GM23338 (cell line): Measurements from ENCODE around the gene FKBP1A. TPM values are rescaled to one million over a fixed set of nuclear protein-coding genes. Genes with fewer than 3 reads are reported as not detected.

ENCODE experiments used
- ATAC-seq: fragments of 200-7000 bp; cut with Tn5 transposase; 3 replicates; pipeline ENCODE4 v1.9.1; 2020
- DNase-seq: peaks from one replicate; pipeline ENCODE4 v3.0.0-alpha.2; 2015; ENCODE audit warnings: low spot score
- H2AFZ ChIP-seq: fragments of 200-600 bp; sonication (generic); 2 replicates; pipeline ENCODE4 v1.8.0; 2016; ENCODE audit warnings: antibody characterized with exemption, mild to moderate bottlenecking, moderate library complexity
- H3F3A ChIP-seq: fragments of 200-600 bp; sonication (generic); replicated peaks from 2 replicates; pipeline ENCODE4 v1.8.0; 2017; ENCODE audit warnings: antibody characterized with exemption, mixed run types, low read depth
- H3K27ac ChIP-seq: fragments of 200-600 bp; sonication (generic); 2 replicates; pipeline ENCODE4 v1.6.1; 2016; ENCODE audit warnings: low read depth
- H3K27me3 ChIP-seq: fragments of 200-600 bp; sonication (generic); 2 replicates; pipeline ENCODE4 v1.8.0; 2016; ENCODE audit warnings: mild to moderate bottlenecking, mixed run types, moderate library complexity; ENCODE audit not compliant: insufficient read depth
- H3K36me3 ChIP-seq: fragments of 200-600 bp; sonication (generic); 2 replicates; pipeline ENCODE4 v1.8.0; 2016; ENCODE audit warnings: mild to moderate bottlenecking; ENCODE audit not compliant: insufficient read depth
- H3K4me1 ChIP-seq: fragments of 200-600 bp; sonication (generic); 2 replicates; pipeline ENCODE4 v1.8.0; 2016; ENCODE audit warnings: mild to moderate bottlenecking, moderate library complexity; ENCODE audit not compliant: insufficient read depth
- H3K4me2 ChIP-seq: fragments of 200-600 bp; sonication (generic); 2 replicates; pipeline ENCODE4 v1.7.1; 2017; ENCODE audit warnings: mixed run types
- H3K4me3 ChIP-seq: fragments of 200-600 bp; sonication (generic); 2 replicates; pipeline ENCODE4 v1.6.1; 2016; ENCODE audit warnings: mixed run types
- H3K79me2 ChIP-seq: fragments of 200-600 bp; sonication (generic); replicated peaks from 2 replicates; pipeline ENCODE4 v1.8.0; 2017; ENCODE audit warnings: mild to moderate bottlenecking; ENCODE audit not compliant: insufficient read depth
- H3K9me2 ChIP-seq: fragments of 200-600 bp; sonication (generic); 2 replicates; pipeline ENCODE4 v1.8.0; 2017; ENCODE audit not compliant: insufficient read depth
- H4K20me1 ChIP-seq: fragments of 200-600 bp; sonication (generic); replicated peaks from 2 replicates; pipeline ENCODE4 v1.8.0; 2017; ENCODE audit warnings: mild to moderate bottlenecking; ENCODE audit not compliant: insufficient read depth
- H3K27ac Mint-ChIP-seq: 2 replicates; pipeline ENCODE4 v1.8.0; 2020; ENCODE audit warnings: inconsistent platforms, mild to moderate bottlenecking, moderate library complexity, mixed read lengths
- H3K27me3 Mint-ChIP-seq: 3 replicates; pipeline ENCODE4 v1.8.0; 2022; ENCODE audit warnings: low read depth, mild to moderate bottlenecking, moderate library complexity, mixed read lengths, inconsistent platforms; ENCODE audit not compliant: insufficient read depth, poor library complexity
- H3K36me3 Mint-ChIP-seq: 3 replicates; pipeline ENCODE4 v1.8.0; 2021; ENCODE audit warnings: low read depth, mild to moderate bottlenecking, inconsistent platforms, moderate library complexity, mixed read lengths
- H3K4me1 Mint-ChIP-seq: 3 replicates; pipeline ENCODE4 v1.8.0; 2020; ENCODE audit warnings: mild to moderate bottlenecking, inconsistent platforms, mixed read lengths
- H3K4me3 Mint-ChIP-seq: 3 replicates; pipeline ENCODE4 v1.8.0; 2021; ENCODE audit warnings: moderate library complexity, mild to moderate bottlenecking, inconsistent platforms, mixed read lengths
- H3K9me3 Mint-ChIP-seq: 3 replicates; pipeline ENCODE4 v1.8.0; 2020; ENCODE audit warnings: moderate library complexity, mild to moderate bottlenecking, inconsistent platforms, mixed read lengths
- CREB1 ChIP-seq: fragments of 250-450 bp; sonication (Bioruptor Pico); IDR thresholded peaks from 2 replicates; pipeline ENCODE4 v1.5.0; 2020; ENCODE audit warnings: low read depth, mild to moderate bottlenecking, moderate library complexity
- ETS1 ChIP-seq: IDR thresholded peaks from 2 replicates; pipeline ENCODE4 v1.6.1; 2016; ENCODE audit warnings: antibody characterized with exemption
- EZH2 ChIP-seq: fragments of 200-600 bp; sonication (generic); IDR thresholded peaks from one replicate; pipeline ENCODE4 v1.8.0; 2017; ENCODE audit warnings: antibody characterized with exemption, mild to moderate bottlenecking, low read depth; ENCODE audit not compliant: unreplicated experiment
- EZH2phosphoT487 ChIP-seq: fragments of 200-600 bp; sonication (generic); IDR thresholded peaks from one replicate; pipeline ENCODE4 v1.8.1; 2018; ENCODE audit warnings: antibody characterized with exemption; ENCODE audit not compliant: unreplicated experiment
- JUNB ChIP-seq: IDR thresholded peaks from one replicate; pipeline ENCODE4 v1.6.1; 2016; ENCODE audit warnings: antibody characterized with exemption; ENCODE audit not compliant: unreplicated experiment
- NANOG ChIP-seq: IDR thresholded peaks from 2 replicates; pipeline ENCODE4 v1.6.1; 2016; ENCODE audit warnings: antibody characterized with exemption, borderline replicate concordance
- POLR2AphosphoS5 ChIP-seq: IDR thresholded peaks from 2 replicates; pipeline ENCODE4 v1.6.1; 2016; ENCODE audit warnings: antibody characterized with exemption, low read depth
- STAT1 ChIP-seq: IDR thresholded peaks from one replicate; pipeline ENCODE4 v1.6.1; 2016; ENCODE audit warnings: antibody characterized with exemption; ENCODE audit not compliant: unreplicated experiment
- ZNF114 ChIP-seq: fragments of 250-450 bp; sonication (Bioruptor Pico); IDR thresholded peaks from 2 replicates; pipeline ENCODE4 v1.5.0; 2020; ENCODE audit warnings: mild to moderate bottlenecking, moderate library complexity
- ZNF331 ChIP-seq: fragments of 250-450 bp; sonication (Bioruptor Pico); IDR thresholded peaks from 2 replicates; pipeline ENCODE4 v1.5.0; 2020; ENCODE audit warnings: low read depth, mild to moderate bottlenecking, moderate library complexity
- polyA plus RNA-seq: library from polyadenylated mRNA; unstranded; fragments of >200 nt; fragmentation: Nextera tagmentation; extraction: Ambion mirVana; gene quantifications from 2 replicates; pipeline ENCODE4 v1.2.1, GENCODE V29; 2016
- total RNA-seq: library from RNA; depleted of rRNA; stranded (reverse); fragments of >200 nt; shearing (Covaris generic); gene quantifications from 2 replicates; pipeline ENCODE4 v1.2.3, GENCODE V29; 2014
- TF ChIP-seq, protein P1 (sequence below): IDR thresholded peaks from one replicate; pipeline ENCODE4 v1.6.1; 2018; ENCODE audit warnings: antibody characterized with exemption; ENCODE audit not compliant: unreplicated experiment
- TF ChIP-seq, protein P2 (sequence below): fragments of 250-450 bp; sonication (Bioruptor Pico); IDR thresholded peaks from 2 replicates; pipeline ENCODE4 v1.5.0; 2020; ENCODE audit warnings: mild to moderate bottlenecking, moderate library complexity
- TF ChIP-seq, protein P3 (sequence below), 2 experiments: fragments of 200-600 bp in 1 of 2; sonication (generic) in 1 of 2; conservative IDR thresholded peaks; 2 replicates each; pipeline versions ENCODE4 v1.5.1 to v1.6.1; 2016 to 2017; ENCODE audit warnings: antibody characterized with exemption in 2 of 2, low read depth in 2 of 2, mild to moderate bottlenecking in 2 of 2, moderate library complexity in 1 of 2

Gene FKBP1A
- total and polyA plus RNA-seq, 2 experiments from 2014 or later = 171 to 350 TPM

GRCh38 chr20:1371830-1372539 lies 20.9 kb downstream of the FKBP1A start:
- H3K27ac Mint-ChIP-seq = no peak overlapping the region
- no peaks in the 10 kb centered on the region for H3K27me3 Mint-ChIP-seq
- H3F3A ChIP-seq = no peaks in the 10 kb centered on the region
- no peaks in the 10 kb centered on the region for H3K27me3 ChIP-seq
- TF ChIP-seq, protein P1, sequence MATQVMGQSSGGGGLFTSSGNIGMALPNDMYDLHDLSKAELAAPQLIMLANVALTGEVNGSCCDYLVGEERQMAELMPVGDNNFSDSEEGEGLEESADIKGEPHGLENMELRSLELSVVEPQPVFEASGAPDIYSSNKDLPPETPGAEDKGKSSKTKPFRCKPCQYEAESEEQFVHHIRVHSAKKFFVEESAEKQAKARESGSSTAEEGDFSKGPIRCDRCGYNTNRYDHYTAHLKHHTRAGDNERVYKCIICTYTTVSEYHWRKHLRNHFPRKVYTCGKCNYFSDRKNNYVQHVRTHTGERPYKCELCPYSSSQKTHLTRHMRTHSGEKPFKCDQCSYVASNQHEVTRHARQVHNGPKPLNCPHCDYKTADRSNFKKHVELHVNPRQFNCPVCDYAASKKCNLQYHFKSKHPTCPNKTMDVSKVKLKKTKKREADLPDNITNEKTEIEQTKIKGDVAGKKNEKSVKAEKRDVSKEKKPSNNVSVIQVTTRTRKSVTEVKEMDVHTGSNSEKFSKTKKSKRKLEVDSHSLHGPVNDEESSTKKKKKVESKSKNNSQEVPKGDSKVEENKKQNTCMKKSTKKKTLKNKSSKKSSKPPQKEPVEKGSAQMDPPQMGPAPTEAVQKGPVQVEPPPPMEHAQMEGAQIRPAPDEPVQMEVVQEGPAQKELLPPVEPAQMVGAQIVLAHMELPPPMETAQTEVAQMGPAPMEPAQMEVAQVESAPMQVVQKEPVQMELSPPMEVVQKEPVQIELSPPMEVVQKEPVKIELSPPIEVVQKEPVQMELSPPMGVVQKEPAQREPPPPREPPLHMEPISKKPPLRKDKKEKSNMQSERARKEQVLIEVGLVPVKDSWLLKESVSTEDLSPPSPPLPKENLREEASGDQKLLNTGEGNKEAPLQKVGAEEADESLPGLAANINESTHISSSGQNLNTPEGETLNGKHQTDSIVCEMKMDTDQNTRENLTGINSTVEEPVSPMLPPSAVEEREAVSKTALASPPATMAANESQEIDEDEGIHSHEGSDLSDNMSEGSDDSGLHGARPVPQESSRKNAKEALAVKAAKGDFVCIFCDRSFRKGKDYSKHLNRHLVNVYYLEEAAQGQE = no peak
- no peak for TF ChIP-seq EZH2
- TF ChIP-seq STAT1 = no peak
- no peak for TF ChIP-seq POLR2AphosphoS5
- no peak for TF ChIP-seq EZH2phosphoT487
- no peak for TF ChIP-seq CREB1 (CRISPR knock-in tag)
- TF ChIP-seq, protein P2, sequence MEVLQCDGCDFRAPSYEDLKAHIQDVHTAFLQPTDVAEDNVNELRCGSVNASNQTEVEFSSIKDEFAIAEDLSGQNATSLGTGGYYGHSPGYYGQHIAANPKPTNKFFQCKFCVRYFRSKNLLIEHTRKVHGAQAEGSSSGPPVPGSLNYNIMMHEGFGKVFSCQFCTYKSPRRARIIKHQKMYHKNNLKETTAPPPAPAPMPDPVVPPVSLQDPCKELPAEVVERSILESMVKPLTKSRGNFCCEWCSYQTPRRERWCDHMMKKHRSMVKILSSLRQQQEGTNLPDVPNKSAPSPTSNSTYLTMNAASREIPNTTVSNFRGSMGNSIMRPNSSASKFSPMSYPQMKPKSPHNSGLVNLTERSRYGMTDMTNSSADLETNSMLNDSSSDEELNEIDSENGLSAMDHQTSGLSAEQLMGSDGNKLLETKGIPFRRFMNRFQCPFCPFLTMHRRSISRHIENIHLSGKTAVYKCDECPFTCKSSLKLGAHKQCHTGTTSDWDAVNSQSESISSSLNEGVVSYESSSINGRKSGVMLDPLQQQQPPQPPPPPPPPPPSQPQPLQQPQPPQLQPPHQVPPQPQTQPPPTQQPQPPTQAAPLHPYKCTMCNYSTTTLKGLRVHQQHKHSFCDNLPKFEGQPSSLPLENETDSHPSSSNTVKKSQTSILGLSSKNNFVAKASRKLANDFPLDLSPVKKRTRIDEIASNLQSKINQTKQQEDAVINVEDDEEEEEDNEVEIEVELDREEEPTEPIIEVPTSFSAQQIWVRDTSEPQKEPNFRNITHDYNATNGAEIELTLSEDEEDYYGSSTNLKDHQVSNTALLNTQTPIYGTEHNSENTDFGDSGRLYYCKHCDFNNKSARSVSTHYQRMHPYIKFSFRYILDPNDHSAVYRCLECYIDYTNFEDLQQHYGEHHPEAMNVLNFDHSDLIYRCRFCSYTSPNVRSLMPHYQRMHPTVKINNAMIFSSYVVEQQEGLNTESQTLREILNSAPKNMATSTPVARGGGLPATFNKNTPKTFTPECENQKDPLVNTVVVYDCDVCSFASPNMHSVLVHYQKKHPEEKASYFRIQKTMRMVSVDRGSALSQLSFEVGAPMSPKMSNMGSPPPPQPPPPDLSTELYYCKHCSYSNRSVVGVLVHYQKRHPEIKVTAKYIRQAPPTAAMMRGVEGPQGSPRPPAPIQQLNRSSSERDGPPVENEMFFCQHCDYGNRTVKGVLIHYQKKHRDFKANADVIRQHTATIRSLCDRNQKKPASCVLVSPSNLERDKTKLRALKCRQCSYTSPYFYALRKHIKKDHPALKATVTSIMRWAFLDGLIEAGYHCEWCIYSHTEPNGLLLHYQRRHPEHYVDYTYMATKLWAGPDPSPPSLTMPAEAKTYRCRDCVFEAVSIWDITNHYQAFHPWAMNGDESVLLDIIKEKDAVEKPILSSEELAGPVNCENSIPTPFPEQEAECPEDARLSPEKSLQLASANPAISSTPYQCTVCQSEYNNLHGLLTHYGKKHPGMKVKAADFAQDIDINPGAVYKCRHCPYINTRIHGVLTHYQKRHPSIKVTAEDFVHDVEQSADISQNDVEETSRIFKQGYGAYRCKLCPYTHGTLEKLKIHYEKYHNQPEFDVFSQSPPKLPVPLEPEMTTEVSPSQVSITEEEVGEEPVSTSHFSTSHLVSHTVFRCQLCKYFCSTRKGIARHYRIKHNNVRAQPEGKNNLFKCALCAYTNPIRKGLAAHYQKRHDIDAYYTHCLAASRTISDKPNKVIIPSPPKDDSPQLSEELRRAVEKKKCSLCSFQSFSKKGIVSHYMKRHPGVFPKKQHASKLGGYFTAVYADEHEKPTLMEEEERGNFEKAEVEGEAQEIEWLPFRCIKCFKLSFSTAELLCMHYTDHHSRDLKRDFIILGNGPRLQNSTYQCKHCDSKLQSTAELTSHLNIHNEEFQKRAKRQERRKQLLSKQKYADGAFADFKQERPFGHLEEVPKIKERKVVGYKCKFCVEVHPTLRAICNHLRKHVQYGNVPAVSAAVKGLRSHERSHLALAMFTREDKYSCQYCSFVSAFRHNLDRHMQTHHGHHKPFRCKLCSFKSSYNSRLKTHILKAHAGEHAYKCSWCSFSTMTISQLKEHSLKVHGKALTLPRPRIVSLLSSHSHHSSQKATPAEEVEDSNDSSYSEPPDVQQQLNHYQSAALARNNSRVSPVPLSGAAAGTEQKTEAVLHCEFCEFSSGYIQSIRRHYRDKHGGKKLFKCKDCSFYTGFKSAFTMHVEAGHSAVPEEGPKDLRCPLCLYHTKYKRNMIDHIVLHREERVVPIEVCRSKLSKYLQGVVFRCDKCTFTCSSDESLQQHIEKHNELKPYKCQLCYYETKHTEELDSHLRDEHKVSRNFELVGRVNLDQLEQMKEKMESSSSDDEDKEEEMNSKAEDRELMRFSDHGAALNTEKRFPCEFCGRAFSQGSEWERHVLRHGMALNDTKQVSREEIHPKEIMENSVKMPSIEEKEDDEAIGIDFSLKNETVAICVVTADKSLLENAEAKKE (CRISPR knock-in tag) = no peak
- no peak for TF ChIP-seq ETS1
- TF ChIP-seq, protein P3, sequence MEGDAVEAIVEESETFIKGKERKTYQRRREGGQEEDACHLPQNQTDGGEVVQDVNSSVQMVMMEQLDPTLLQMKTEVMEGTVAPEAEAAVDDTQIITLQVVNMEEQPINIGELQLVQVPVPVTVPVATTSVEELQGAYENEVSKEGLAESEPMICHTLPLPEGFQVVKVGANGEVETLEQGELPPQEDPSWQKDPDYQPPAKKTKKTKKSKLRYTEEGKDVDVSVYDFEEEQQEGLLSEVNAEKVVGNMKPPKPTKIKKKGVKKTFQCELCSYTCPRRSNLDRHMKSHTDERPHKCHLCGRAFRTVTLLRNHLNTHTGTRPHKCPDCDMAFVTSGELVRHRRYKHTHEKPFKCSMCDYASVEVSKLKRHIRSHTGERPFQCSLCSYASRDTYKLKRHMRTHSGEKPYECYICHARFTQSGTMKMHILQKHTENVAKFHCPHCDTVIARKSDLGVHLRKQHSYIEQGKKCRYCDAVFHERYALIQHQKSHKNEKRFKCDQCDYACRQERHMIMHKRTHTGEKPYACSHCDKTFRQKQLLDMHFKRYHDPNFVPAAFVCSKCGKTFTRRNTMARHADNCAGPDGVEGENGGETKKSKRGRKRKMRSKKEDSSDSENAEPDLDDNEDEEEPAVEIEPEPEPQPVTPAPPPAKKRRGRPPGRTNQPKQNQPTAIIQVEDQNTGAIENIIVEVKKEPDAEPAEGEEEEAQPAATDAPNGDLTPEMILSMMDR (conservative IDR thresholded peaks at IDR 0.05; ENCODE audit: low read depth in 2 of 2) = no peak
- no peak for TF ChIP-seq ZNF331 (CRISPR knock-in tag)
- no peak for TF ChIP-seq NANOG
- TF ChIP-seq ZNF114 = no peak
- TF ChIP-seq JUNB = no peak
- no peak overlapping the region for H3K4me3 ChIP-seq
- H3K36me3 Mint-ChIP-seq = peaks cover 49% of the 10 kb centered on the region
- no peak overlapping the region for H3K27ac ChIP-seq
- H3K4me1 ChIP-seq = peaks cover 2% of the 10 kb centered on the region; the same call in 1 of the 2 replicates
- ATAC-seq (no peak), DNase-seq (no peak)
- H3K79me2 ChIP-seq = peaks cover 41% of the 10 kb centered on the region
- H3K4me3 Mint-ChIP-seq = no peak overlapping the region
- H3K4me2 ChIP-seq = no peak overlapping the region
- no peaks in the 10 kb centered on the region for H3K9me2 ChIP-seq
- peaks cover 15% of the 10 kb centered on the region for H3K4me1 Mint-ChIP-seq
- H4K20me1 ChIP-seq = peaks cover 60% of the 10 kb centered on the region
- no peaks in the 10 kb centered on the region for H3K9me3 Mint-ChIP-seq
- H3K36me3 ChIP-seq = peaks cover 10% of the 10 kb centered on the region
- H2AFZ ChIP-seq = no peak overlapping the region
